GM19099 (cell line): Measurements from ENCODE around the gene KCNK16.

Experiments
- POLR2A ChIP-seq: IDR thresholded peaks from 3 replicates; pipeline ENCODE4 v1.6.1; 2011; ENCODE audit warnings: low read depth; ENCODE audit not compliant: insufficient read length; ENCODE audit errors: extremely low read depth

KCNK16 gene

DNA sequence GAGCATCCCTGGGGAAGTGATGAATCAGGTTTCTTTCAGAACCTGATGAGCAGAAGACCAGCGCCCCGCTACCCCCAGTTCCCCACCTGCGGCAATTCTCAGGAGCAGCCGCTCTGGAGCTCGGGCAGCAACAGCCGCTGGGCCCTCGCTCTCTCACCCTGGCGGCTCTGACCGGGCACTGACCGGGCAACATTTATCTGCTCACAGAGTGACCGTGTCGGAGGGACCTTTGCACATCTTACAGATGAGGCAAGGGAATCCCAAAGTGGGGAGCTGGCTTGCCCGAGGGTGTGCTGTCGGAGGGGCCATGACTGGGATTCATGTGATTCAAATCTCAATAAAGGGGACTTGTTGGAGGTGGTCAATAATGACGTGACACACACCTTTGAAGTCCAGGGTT is 26.2 kb upstream of the KCNK16 start:
- TF ChIP-seq POLR2A, result no peak

DNA sequence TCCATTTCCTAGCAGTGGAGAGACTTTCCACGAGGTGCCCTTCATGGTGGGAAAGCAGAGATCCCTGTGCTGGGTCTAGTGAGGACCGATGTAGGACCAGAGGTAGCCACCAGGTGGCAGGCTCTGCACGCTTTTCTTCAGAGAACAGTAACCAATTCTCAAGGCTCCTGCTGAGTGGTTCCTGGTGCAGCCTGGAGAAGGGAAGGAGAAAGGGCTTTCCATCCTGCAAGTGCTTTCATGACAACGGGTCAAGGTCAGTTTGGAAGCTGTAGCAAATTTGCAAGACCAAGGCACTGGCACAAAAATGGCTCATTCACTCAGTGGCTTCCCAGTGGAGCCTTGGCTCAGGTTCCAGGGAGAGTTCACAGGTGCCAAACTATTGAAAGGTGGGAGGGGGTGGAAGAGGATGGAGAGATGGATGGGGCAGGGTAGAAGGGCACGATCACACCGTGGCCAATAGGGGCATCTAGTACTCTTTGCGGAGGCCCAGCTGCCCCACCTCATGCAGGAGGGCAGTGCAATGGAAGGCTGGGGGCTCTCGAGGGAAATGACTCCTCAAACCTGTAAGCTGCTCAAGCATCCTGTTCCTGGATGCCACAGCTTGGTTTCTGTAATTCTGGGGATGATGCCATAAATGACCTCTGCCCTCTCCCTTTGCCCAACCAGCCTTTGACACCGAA is 25.5 kb upstream of the KCNK16 start:
- no peak for TF ChIP-seq POLR2A

DNA sequence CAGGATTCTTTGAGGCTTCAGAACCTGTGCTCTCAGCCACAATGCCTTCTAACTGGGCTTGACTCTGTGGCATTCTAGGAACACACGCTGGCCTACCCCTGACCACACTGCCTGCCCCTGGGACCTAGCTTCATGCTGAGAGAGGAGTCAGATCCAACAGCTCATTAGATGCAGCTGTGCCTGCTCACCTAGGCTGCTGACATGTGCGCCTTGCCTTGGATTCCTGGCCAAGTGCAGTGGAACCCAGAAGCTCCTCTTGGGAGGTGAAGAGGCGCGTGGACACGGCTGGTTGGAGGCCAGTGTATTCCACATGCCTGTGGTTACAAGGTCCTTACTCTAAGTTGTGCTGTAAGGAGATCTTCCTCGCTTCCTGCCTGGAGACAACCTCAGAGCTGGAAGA is 24.7 kb upstream of the KCNK16 start:
- no peak for TF ChIP-seq POLR2A

DNA sequence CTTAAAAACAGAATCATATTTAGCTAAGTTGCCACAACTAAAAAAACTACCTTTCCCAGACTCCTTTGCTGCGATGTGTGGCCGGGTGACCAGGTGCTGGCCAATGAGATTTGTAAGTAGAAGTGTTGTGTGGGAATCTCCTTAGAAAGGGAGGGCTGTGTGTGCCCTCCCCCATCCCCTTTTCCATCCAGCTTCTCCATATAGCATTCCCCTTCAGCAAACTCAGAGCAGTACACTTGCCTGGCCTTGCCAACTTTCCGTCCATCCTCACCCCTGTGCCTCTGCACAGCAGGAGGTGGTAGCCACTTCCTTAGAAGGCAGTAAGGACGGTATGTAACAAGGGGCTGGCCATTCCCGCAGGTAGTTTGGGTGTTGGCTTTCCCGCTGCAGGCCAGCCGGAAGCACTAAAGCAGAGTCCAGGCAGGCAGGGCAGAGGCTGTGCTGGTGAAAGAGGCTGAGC is 22.3 kb upstream of the KCNK16 start:
- TF ChIP-seq POLR2A, result no peak

DNA sequence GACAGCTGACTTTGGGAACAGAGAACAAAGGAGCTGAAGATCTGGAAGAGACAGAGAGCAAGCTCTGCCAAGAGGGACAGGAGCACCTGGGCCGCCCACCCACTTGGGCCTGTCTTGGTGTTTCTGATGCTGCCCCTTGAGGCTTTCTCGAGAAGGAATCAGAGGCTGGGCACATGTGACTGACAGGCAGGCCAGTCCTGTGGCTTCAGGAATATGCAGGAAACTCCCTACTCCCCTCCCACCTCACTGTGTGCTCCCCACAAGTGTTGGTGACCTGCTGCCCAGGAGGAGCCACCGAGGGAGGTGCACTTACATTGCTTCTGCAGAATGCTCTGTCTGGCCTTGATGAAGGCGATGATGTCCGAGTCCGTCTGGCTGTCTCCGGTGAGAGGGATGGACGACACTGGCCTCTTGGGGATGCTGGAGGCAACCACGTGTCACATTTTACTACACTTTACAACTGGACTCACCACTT is 20.9 kb upstream of the KCNK16 start:
- TF ChIP-seq POLR2A, result no peak

DNA sequence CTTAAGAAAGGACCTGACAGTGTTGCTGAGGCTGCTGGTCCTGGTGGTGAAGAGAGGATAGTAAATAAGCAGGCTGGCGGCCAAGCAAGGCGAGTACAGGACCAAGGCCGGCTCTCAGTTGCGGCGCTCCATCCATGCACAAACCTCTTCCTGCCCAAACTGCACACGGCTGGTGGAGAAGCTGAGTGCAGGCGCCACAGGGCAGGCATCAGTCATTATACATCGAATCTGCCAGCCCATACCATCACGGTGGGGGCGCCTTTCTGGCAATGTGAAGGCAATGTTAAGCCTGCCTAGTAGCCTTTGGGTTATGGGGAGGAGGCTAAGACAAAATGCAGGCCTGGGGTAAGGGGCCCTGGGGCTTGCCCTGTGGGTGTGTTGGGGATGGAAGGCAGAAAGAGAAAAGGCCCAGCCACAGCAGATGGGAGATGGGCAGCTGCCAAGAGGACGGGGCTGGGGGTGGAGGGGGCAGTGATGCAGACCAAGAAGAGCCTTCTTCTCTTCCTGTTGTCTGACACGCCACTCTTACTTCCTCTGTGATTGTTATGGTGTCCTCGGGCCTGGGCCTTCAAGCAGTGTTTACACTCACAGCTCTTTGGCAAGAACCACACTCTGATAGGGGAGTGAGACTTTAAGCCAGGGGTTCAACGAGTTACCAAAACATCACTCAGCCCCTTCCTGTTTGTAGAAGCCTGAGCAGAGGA is 20.3 kb upstream of the KCNK16 start:
- TF ChIP-seq POLR2A, result no peak

DNA sequence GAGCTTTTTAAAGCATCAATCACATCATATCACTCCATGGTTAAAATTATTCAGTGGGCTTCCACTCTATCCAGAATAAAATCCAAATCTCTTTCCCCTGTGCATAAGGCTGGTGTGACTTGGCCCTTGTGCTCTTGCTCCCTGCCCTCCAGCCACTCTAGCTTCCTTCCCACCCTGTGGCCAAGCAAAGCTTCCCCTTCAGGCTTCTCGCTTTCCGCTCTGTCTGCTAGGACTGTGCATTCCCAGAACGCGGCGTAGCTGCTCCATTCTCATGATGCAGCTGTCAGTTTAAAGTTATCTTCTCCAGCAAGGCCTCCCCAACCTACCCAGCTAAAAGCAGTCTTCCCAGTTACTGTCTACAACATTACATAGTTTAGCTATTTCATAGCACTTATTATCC is 19.4 kb upstream of the KCNK16 start:
- TF ChIP-seq POLR2A, result no peak

DNA sequence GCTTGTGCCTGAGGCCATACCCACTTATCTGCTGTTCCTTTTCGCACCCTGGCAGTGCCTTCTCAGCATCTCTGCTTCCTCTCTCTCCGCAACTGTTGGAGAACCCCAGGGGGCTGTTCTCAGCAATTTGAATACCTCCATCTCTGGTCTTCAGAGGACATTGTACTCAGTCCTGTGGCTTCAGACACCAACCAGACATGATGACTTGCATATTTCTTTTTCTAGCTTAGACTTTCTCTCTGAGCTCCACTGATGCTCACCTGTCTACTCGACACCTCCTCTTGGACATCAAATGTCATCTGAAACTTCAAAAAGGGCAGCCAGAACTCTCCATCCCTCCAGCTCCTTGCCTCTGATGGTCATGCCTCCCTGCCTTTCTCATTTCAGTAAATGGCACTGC is 18.9 kb upstream of the KCNK16 start:
- no peak for TF ChIP-seq POLR2A

DNA sequence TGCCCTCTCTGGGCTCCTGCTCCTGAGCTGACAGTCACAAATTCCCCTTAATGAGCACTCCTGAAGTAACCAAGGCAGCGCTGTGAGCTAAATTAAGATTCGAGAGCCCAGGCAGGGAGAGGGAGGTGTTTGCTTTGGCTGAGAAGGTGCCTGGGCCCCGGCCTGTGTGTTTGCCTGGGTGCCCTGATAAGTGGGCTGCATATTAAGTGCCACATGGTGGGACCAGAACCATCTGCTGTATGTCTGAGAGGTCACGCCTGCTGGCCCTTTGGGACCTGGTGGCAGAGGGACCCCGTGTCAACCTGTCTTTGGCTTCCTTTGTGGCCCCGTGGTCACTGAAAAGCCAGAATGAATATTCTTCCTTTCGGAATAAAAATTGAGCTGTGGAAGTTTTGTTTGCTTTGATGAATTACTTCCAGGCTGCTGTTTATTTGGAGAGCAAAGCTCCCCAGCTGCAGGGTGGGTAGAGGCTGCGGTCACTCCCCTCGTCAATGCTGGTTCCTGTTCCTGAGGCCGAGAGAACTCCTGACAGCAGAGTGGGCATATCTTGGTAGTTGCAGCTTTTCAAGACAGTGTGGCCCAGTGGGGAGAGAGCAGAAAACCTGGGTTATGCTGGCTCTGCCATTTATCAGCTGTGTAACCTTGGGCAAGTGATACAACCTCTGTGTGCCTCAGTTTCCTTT is 17.5 kb upstream of the KCNK16 start:
- no peak for TF ChIP-seq POLR2A

DNA sequence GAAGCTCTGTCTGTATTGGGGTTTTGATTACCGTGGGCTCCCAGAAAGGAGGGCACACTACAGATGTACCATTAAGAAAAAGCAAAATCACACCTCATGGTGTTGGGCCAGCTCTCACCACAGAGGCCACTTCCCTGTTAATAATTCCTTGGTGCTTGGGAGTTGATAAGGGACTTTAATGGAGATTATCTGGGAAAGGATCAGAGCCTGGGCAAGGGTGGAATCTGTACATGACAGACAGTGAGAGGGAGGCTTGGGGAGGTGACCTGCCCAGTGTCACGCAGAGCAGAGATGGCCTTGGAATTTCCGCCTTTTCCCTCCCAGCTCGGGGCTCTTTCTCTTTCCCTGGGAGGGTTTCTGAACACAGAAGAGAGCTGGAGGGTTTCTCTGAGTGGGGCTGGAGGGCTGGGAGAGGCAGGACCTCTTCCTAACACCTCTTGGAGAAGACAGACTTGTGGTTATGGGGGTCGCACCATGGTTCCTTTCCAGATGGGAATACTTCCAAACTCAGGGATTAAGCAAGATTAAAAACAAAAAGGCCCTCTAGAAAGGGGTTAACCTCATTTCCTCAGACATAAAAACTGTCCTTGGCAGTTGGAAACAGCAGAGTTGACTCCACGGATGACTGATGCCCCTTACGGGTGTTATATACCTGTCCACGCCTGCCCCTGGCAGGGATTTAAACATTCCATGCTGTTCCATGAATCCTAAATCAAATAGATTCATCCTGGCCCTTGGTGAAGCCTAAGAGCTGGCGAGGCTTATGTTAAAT is 16.8 kb upstream of the KCNK16 start:
- TF ChIP-seq POLR2A, result no peak

DNA sequence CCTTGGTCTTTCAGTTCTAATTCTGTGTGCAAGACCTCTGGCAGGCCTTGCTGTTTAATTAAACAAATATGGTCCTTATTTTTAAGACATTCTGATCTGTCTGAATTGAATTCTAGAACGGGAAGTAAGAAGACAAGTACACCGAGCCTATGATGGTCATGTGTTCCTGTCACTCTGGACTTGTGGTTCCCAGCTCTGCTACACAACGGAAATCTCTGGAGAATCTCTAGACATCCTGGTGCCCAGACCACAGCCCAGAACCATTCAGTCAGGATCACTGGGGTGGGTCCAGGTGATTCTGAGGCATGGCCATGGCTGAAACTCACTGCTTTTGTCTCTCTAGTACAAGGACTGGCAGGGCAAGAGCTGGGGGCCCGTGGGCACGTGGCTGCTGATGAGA is 15.9 kb upstream of the KCNK16 start:
- TF ChIP-seq POLR2A, result no peak

DNA sequence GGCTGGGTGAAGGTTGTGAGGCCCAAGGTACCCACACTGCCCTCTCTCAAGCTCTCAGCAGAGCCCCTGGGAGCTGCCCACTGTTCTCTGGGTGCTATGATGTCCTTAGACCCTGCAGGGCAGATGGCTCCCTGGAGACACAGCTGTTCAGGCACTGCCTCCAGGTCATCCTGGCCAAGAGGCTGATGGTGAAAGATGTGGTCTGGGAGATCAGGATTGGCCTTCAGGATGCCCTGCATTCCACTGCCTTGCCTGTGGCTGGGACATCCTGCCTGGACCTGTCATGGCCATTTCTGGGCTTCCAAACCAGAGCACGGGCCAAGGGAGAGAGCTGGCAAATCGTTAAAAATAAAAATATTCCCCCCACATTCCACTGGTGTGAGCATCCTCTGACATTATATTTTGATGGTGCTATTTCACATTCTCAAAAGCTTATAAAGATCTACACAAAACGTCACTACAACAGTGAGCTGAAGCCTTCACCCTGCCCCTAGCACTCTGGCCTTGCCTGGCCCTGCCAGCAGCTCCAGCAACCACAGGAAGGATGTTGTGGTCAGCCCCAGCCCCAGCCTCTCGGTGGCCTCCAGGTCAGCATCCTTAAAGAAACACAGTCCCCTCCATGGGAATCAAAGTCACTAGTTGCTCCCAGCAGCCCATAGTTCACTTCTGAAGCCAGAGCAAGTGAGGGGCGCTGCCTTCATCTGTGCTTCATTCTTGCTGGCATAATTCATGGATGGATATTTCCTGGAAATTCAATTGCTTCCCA is 13.5 kb upstream of the KCNK16 start:
- TF ChIP-seq POLR2A, result no peak

DNA sequence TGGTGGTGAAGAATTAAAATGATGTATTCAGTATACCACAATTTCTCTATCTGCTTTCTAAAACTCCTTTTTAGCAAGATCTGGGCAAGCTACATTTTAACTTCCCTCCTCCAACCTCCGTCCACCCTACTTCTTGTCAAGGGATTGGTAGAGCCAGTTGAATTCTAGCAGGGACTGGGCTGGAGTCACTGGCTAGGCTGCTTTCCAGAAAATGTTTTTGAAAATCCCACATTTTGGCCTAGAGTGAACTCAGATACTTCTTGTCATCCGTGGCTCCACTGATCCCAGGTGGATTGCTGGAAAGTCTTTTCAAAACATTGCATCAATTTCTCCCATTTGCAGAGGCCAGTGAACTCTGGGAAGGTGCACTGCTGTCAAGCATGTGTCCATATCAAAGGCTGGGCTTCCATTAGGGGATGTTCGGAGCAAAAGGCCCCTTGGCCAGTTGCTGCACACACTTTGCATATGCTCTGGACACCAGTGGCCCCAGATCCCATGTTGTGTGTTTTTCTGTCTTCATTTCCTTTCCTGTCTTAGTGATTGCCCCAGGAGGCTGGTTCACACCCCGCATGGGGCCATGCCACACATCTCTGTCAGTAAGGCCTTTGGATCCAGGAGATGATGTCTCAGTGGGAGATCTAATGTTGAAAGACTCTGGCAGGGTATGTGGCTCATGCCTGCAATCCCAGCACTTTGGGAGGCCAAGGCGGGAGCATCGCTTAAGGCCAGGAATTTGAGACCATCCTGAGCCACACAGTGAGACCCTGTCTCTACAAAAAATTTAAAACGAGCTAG is 11.3 kb upstream of the KCNK16 start:
- TF ChIP-seq POLR2A, result no peak

DNA sequence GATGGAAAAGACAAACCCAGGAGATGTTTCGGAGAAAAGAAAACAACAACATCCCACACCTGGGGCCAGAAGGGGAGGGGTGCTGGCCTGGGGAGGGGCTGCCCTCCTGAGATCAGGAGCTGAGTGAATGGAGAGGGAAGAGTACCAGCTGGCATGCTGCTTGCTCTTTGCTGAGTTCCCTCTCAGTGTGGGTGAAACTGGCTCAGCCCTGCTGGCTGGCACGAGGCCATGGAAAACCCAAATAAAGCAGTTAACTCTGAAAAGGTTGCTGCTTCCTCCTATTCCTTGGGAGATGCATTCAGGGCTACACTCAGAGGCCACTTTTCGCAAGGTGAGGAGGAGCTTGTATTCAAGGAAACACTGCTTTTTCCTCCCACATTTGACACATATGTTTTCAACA is 8.0 kb upstream of the KCNK16 start:
- no peak for TF ChIP-seq POLR2A
